Panc1 (cell line): ENCODE data around the gene HCRT. TPM values are rescaled to one million over a fixed set of nuclear protein-coding genes. Genes with fewer than 3 reads are reported as not detected.
"Not testable (repeated sequence)": the region's sequence is repeated elsewhere in the genome, so short reads cannot be mapped to it uniquely, and the experiment has no call there.

ENCODE experiments used
- ATAC-seq: fragments of 200-7000 bp; cut with Tn5 transposase; 2 replicates; pipeline ENCODE4 v1.9.1; 2020; ENCODE audit warnings: mild to moderate bottlenecking, moderate library complexity
- BruUV-seq: library from RNA; stranded (reverse); fragments of 400-500 nt; replicated peaks from 2 replicates; lab custom pipeline; 2021; lab: Mats Ljungman, UMichigan
- CTCF ChIA-PET: fragments of 300-600 bp; sonication (Branson Sonifier 250); formaldehyde crosslinking; loops from one replicate; lab custom pipeline; 2022; ENCODE audit warnings: antibody characterized with exemption; lab: Charles Lee
- POLR2A ChIA-PET: fragments of 300-600 bp; sonication (Branson Sonifier 250); formaldehyde crosslinking; loops from one replicate; lab custom pipeline; 2022; ENCODE audit warnings: antibody characterized with exemption; lab: Charles Lee
- DNase-seq: peaks from one replicate; pipeline ENCODE4 v3.0.0-alpha.2; 2010; ENCODE audit warnings: low read depth, low spot score
- H3K27ac ChIP-seq: 2 replicates; pipeline ENCODE4 v1.5.1; 2011; ENCODE audit warnings: mild to moderate bottlenecking, low read length, inconsistent platforms
- H3K27me3 ChIP-seq: fragments of 200-500 bp; sonication (Bioruptor generic); 2 replicates; pipeline ENCODE4 v1.6.0; 2014; ENCODE audit warnings: low read length, inconsistent platforms; ENCODE audit not compliant: control insufficient read depth, insufficient read depth
- H3K36me3 ChIP-seq: fragments of 200-500 bp; sonication (Bioruptor generic); 2 replicates; pipeline ENCODE4 v1.5.1; 2014; ENCODE audit warnings: inconsistent platforms, mild to moderate bottlenecking, low read length, moderate library complexity; ENCODE audit not compliant: control insufficient read depth, insufficient read depth
- H3K4me1 ChIP-seq: 2 replicates; pipeline ENCODE4 v1.5.1; 2011; ENCODE audit warnings: inconsistent platforms, mild to moderate bottlenecking, low read length, moderate library complexity; ENCODE audit not compliant: control insufficient read depth, insufficient read depth
- H3K4me3 ChIP-seq, 2 experiments: 2 replicates each; pipeline ENCODE4 v1.5.1; 2011 to 2012; ENCODE audit warnings: low read depth in 2 of 2, low read length in 2 of 2, mild to moderate bottlenecking in 2 of 2, inconsistent platforms in 1 of 2, moderate library complexity in 1 of 2
- H3K9me3 ChIP-seq: fragments of 200-500 bp; sonication (Bioruptor generic); 2 replicates; pipeline ENCODE4 v1.5.1; 2014; ENCODE audit warnings: low read depth, mild to moderate bottlenecking, inconsistent platforms, low read length, moderate library complexity; ENCODE audit not compliant: control insufficient read depth, insufficient read depth
- POLR2AphosphoS5 ChIP-seq: IDR thresholded peaks from 2 replicates; pipeline ENCODE4 v1.6.1; 2012; ENCODE audit warnings: mild to moderate bottlenecking, low read depth, low read length, moderate library complexity
- REST ChIP-seq, 2 experiments: IDR thresholded peaks; 2 replicates each; pipeline ENCODE4 v1.6.1; 2011 to 2012; ENCODE audit warnings: low read depth in 2 of 2, control low read depth in 1 of 2, low read length in 1 of 2, mild to moderate bottlenecking in 1 of 2, moderate library complexity in 1 of 2; ENCODE audit not compliant: insufficient read depth in 1 of 2
- SIN3A ChIP-seq: IDR thresholded peaks from 2 replicates; pipeline ENCODE4 v1.6.1; 2012; ENCODE audit warnings: low read depth, mild to moderate bottlenecking, low read length, moderate library complexity, borderline replicate concordance; ENCODE audit not compliant: insufficient read depth
- TCF7L2 ChIP-seq: IDR thresholded peaks from 2 replicates; pipeline ENCODE4 v1.6.1; 2011; ENCODE audit warnings: mild to moderate bottlenecking, low read depth, low read length, inconsistent platforms
- in situ Hi-C: cut with HindIII; loops from 2 replicates; pipeline ENCODE4 v1.10.0; 2016; ENCODE audit warnings: low sequenced_read_pairs, low pct_unique_long_range_greater_than_20kb
- intact Hi-C: fragments of 100-400 bp; cut with micrococcal nuclease; formaldehyde crosslinking; loops from one replicate; pipeline ENCODE4 v1.10.0; 2022; ENCODE audit not compliant: unreplicated experiment
- total RNA-seq: library from RNA; stranded (reverse); gene quantifications from one replicate; pipeline ENCODE4 v1.2.1, GENCODE V29; 2021; ENCODE audit not compliant: unreplicated experiment
- TF ChIP-seq, protein P1 (sequence below): fragments of 450-650 bp; IDR thresholded peaks from 2 replicates; pipeline ENCODE4 v1.5.1; 2017; ENCODE audit warnings: mild to moderate bottlenecking

Gene HCRT
- total RNA-seq, 1 experiment from 2014 or later = not detected

DNA sequence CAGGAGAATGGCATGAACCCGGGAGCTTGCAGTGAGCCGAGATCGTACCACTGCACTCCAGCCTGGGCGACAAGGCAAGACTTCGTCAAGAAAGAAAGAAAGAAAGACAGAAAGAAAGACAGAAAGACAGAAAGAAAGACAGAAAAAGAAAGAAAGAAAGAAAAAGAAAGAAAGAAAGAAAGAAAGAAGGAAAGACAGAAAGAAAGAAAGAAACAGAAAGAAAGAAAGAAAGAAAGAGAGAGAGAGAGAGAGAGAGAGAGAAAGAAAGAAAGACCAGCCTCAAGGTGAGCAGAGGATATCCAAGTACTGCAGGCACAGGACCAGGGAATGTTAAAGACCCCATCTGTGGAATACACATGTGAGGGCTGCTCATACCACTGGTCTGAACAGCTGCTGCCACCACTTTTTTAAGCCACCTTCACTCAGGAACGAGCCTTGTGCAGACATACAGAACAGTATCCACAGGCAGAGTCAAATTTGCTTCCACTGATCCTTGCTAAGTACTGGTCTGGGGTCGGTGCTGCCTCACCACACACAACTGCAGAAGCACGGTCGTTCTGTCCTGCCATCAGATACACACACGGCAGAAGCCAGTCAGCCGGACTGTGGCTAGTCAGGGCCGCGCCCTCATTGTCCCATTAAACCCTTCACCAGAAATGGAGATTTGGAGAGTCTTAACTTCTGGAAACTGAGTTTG is 38.2 kb downstream of the HCRT start:
- Histone ChIP-seq H3K27me3 (no peaks in the 10 kb centered on the region), H3K27ac (no peak overlapping the region), H3K4me3 (no peak overlapping the region), H3K4me1 (no peaks in the 10 kb centered on the region), H3K9me3 (no peaks in the 10 kb centered on the region), H3K36me3 (no peaks in the 10 kb centered on the region)
- BruUV-seq = no TSS peak
- no peak for DNase-seq
- intact Hi-C loops (no loop called here), in situ Hi-C loops (no loop called here)
- ChIA-PET CTCF (no interaction called here), POLR2A (no interaction called here)
- no peak for TF ChIP-seq REST (IDR thresholded peaks at IDR 0.05; ENCODE audit: insufficient read depth in 1 of 2, low read depth in 2 of 2, low read length in 1 of 2)
- TF ChIP-seq POLR2AphosphoS5 = no peak
- TF ChIP-seq TCF7L2 = no peak
- TF ChIP-seq SIN3A = no peak
- TF ChIP-seq, protein P1, sequence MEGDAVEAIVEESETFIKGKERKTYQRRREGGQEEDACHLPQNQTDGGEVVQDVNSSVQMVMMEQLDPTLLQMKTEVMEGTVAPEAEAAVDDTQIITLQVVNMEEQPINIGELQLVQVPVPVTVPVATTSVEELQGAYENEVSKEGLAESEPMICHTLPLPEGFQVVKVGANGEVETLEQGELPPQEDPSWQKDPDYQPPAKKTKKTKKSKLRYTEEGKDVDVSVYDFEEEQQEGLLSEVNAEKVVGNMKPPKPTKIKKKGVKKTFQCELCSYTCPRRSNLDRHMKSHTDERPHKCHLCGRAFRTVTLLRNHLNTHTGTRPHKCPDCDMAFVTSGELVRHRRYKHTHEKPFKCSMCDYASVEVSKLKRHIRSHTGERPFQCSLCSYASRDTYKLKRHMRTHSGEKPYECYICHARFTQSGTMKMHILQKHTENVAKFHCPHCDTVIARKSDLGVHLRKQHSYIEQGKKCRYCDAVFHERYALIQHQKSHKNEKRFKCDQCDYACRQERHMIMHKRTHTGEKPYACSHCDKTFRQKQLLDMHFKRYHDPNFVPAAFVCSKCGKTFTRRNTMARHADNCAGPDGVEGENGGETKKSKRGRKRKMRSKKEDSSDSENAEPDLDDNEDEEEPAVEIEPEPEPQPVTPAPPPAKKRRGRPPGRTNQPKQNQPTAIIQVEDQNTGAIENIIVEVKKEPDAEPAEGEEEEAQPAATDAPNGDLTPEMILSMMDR = no peak
- no peak; the same call in 1 of the 2 replicates for ATAC-seq

DNA sequence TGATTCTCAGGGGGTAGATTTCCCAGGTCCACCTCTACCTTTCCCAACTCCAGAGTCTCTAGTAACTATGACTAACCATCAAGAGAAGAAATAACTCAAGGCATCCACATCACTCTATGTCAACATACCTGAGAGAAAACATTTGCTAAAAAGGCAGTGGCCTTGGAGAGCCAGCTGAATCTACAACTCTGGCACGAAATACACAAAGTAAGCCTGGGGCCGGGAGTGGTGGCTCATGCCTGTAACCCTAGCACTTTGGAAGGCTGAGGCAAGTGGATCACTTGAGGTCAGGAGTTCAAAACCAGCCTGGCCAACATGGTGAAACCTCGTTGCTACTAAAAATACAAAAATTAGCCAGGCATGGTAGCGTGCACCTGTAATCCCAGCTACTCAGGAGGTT is 42.1 kb downstream of the HCRT start:
- ATAC-seq, H3K27me3 ChIP-seq, CTCF ChIA-PET, H3K36me3 ChIP-seq, in situ Hi-C loops, BruUV-seq, DNase-seq, H3K9me3 ChIP-seq, intact Hi-C loops, H3K4me3 ChIP-seq, H3K4me1 ChIP-seq, H3K27ac ChIP-seq: not testable (repeated sequence)
- POLR2A ChIA-PET = interaction anchor here (0.6 kb wide), 1 partner anchor 9 kb away, joined by 3 read pairs; no protein-coding TSS in a partner anchor

DNA sequence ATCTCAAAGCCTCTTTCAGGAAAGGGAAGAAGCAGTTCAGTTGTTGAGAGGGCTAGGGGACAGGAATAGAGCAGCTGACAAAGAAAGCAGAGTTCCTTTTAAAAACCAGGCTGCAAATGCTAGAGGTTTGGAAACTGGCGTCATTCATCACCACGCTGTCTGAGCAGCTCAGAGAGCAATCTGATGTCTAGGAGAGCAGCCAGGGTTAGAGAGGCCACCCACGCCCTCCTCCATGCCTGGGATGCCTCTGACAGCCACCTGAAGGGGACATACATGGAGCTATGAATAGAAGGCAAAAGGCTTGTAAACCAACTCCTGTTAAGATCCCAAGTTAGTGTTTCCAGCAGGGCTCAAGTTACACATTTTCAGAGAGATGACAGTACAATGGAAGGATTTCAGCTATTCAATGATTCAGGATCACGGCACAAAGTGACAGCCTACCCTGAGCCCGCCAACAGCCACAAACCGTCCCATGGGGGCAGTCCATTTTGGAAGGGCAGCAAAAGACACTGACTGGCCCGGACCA is 42.8 kb downstream of the HCRT start:
- BruUV-seq = no TSS peak
- POLR2A ChIA-PET = no interaction called here
- TF ChIP-seq POLR2AphosphoS5 = no peak
- TF ChIP-seq TCF7L2 = no peak
- TF ChIP-seq, protein P1 = no peak
- TF ChIP-seq REST (IDR thresholded peaks at IDR 0.05; ENCODE audit: insufficient read depth in 1 of 2, low read depth in 2 of 2, low read length in 1 of 2) = no peak
- TF ChIP-seq SIN3A = no peak
- intact Hi-C loops (no loop called here), in situ Hi-C loops (no loop called here)
- Histone ChIP-seq H3K9me3 (no peaks in the 10 kb centered on the region), H3K4me1 (no peaks in the 10 kb centered on the region), H3K4me3 (no peak overlapping the region), H3K36me3 (no peaks in the 10 kb centered on the region), H3K27me3 (no peaks in the 10 kb centered on the region), H3K27ac (no peak overlapping the region)
- CTCF ChIA-PET = no interaction called here
- ATAC-seq (no peak), DNase-seq (no peak)
